HCT116 (cell line): Measurements from ENCODE around the gene IQCF2. TPM values are rescaled to one million over a fixed set of nuclear protein-coding genes. Genes with fewer than 3 reads are reported as not detected.
A peak's percentile ranks its signal among the peaks of the same experiment; 100 is the strongest.

Source experiments
- ATAC-seq: fragments of 200-7000 bp; cut with Tn5 transposase; 2 replicates; pipeline ENCODE4 v1.9.1; 2020; ENCODE audit warnings: mild to moderate bottlenecking, moderate library complexity
- BruUV-seq: library from RNA; stranded (reverse); fragments of 400-500 nt; replicated peaks from 2 replicates; lab custom pipeline; 2021; lab: Mats Ljungman, UMichigan
- CTCF ChIA-PET: fragments of 300-600 bp; sonication (Branson Sonifier 250); formaldehyde crosslinking; loops from one replicate; lab custom pipeline; 2021; ENCODE audit warnings: antibody characterized with exemption; lab: Charles Lee
- POLR2A ChIA-PET: fragments of 300-600, 350-600 bp; sonication (Branson Sonifier 250); formaldehyde crosslinking; loops from one replicate; lab custom pipeline; 2021; ENCODE audit warnings: antibody characterized with exemption; lab: Charles Lee
- RAD21 ChIA-PET, 2 experiments: fragments of 300-600 bp; sonication (Branson Sonifier 250); formaldehyde crosslinking; loops; one replicate each; lab custom pipeline; 2023; ENCODE audit warnings: low total read pairs in 2 of 2; ENCODE audit not compliant: uncharacterized antibody in 2 of 2, unreplicated experiment in 2 of 2, low non-redundant PET in 1 of 2; lab: Charles Lee
- DNase-seq: peaks from one replicate; pipeline ENCODE4 v3.0.0-alpha.2; 2010; ENCODE audit warnings: low read depth, low spot score
- H2AFZ ChIP-seq: fragments of 200-600 bp; shearing (Covaris generic), sonication (generic); 2 replicates; pipeline ENCODE4 v1.6.1; 2017; ENCODE audit warnings: low read depth, mixed run types, mixed read lengths, antibody characterized with exemption, low read length; ENCODE audit not compliant: poor library complexity, severe bottlenecking
- H3K27ac ChIP-seq: 2 replicates; pipeline ENCODE4 v1.5.1; 2012; ENCODE audit warnings: low read depth, low read length
- H3K27me3 ChIP-seq: fragments of 200-600 bp; sonication (generic); 2 replicates; pipeline ENCODE4 v1.6.1; 2016; ENCODE audit warnings: mixed run types, low read length, mixed read lengths; ENCODE audit not compliant: insufficient read depth
- H3K36me3 ChIP-seq, 2 experiments: fragments of 200-500 bp in 1 of 2; fragments of 200-600 bp in 1 of 2; sonication (Bioruptor generic) in 1 of 2; sonication (generic) in 1 of 2; 2 replicates each; pipeline versions ENCODE4 v1.5.1 to v1.6.1; 2014 to 2016; ENCODE audit warnings: low read length in 2 of 2, inconsistent platforms in 1 of 2, mixed read lengths in 1 of 2, mixed run types in 1 of 2; ENCODE audit not compliant: insufficient read depth in 2 of 2, control insufficient read depth in 1 of 2
- H3K4me1 ChIP-seq, 2 experiments: fragments of 200-600 bp in 1 of 2; sonication (generic) in 1 of 2; 2 replicates each; pipeline versions ENCODE4 v1.5.1 to v1.6.1; 2012 to 2017; ENCODE audit warnings: low read length in 2 of 2, inconsistent platforms in 1 of 2, mild to moderate bottlenecking in 1 of 2, mixed read lengths in 1 of 2, mixed run types in 1 of 2, moderate library complexity in 1 of 2; ENCODE audit not compliant: insufficient read depth in 2 of 2, control insufficient read depth in 1 of 2
- H3K4me2 ChIP-seq: fragments of 200-600 bp; sonication (generic); 2 replicates; pipeline ENCODE4 v1.6.1; 2017; ENCODE audit warnings: mixed run types, low read length, mixed read lengths
- H3K4me3 ChIP-seq, 2 experiments: fragments of 200-600 bp in 1 of 2; sonication (generic) in 1 of 2; replicated peaks in 1 of 2; 2 replicates each; pipeline ENCODE4 v1.5.1; 2011 to 2016; ENCODE audit warnings: low read length in 2 of 2, control low read depth in 1 of 2, low read depth in 1 of 2, mild to moderate bottlenecking in 1 of 2, mixed read lengths in 1 of 2, mixed run types in 1 of 2
- H3K79me2 ChIP-seq: fragments of 200-600 bp; sonication (generic); 2 replicates; pipeline ENCODE4 v1.6.1; 2017; ENCODE audit warnings: mild to moderate bottlenecking, mixed run types, low read length, moderate library complexity, mixed read lengths; ENCODE audit not compliant: insufficient read depth
- H3K9ac ChIP-seq: fragments of 200-600 bp; sonication (generic); 2 replicates; pipeline ENCODE4 v1.6.1; 2016; ENCODE audit warnings: low read length, mixed read lengths
- H3K9me2 ChIP-seq: fragments of 200-600 bp; sonication (generic), shearing (Covaris generic); 2 replicates; pipeline ENCODE4 v1.6.1; 2017; ENCODE audit warnings: mixed run types, mild to moderate bottlenecking, moderate library complexity; ENCODE audit not compliant: insufficient read depth
- H3K9me3 ChIP-seq, 2 experiments: fragments of 200-500 bp in 1 of 2; fragments of 200-600 bp in 1 of 2; sonication (Bioruptor generic) in 1 of 2; sonication (generic) in 1 of 2; 2 replicates each; pipeline ENCODE4 v1.6.1; 2014 to 2017; ENCODE audit warnings: low read length in 2 of 2, mixed read lengths in 2 of 2, inconsistent platforms in 1 of 2, low read depth in 1 of 2, mild to moderate bottlenecking in 1 of 2, mixed run types in 1 of 2, moderate library complexity in 1 of 2; ENCODE audit not compliant: control insufficient read depth in 1 of 2, insufficient read depth in 1 of 2
- H4K20me1 ChIP-seq: fragments of 200-600 bp; sonication (generic), shearing (Covaris generic); 2 replicates; pipeline ENCODE4 v1.6.1; 2017; ENCODE audit warnings: mixed run types, mild to moderate bottlenecking, moderate library complexity; ENCODE audit not compliant: insufficient read depth
- ATF3 ChIP-seq: IDR thresholded peaks from 2 replicates; pipeline ENCODE4 v1.6.1; 2012
- CEBPB ChIP-seq: IDR thresholded peaks from 2 replicates; pipeline ENCODE4 v1.6.1; 2012; ENCODE audit warnings: low read depth
- CTCF ChIP-seq, 3 experiments: fragments of 200-600 bp in 1 of 3; sonication (generic) in 1 of 3; IDR thresholded peaks in 2 of 3; conservative IDR thresholded peaks in 1 of 3; 2 replicates each; pipeline ENCODE4 v1.5.1; 2012 to 2017; ENCODE audit warnings: low read depth in 2 of 3, low read length in 2 of 3, antibody characterized with exemption in 1 of 3, borderline replicate concordance in 1 of 3, control low read depth in 1 of 3, mild to moderate bottlenecking in 1 of 3, mixed read lengths in 1 of 3, mixed run types in 1 of 3, moderate library complexity in 1 of 3; ENCODE audit not compliant: insufficient read depth in 1 of 3
- ELF1 ChIP-seq: IDR thresholded peaks from 2 replicates; pipeline ENCODE4 v1.6.1; 2012; ENCODE audit warnings: low read depth, borderline replicate concordance
- EZH2 ChIP-seq: fragments of 200-600 bp; sonication (generic); IDR thresholded peaks from 2 replicates; pipeline ENCODE4 v1.6.1; 2017; ENCODE audit warnings: antibody characterized with exemption, mixed run types
- EZH2phosphoT487 ChIP-seq: fragments of 200-600 bp; IDR thresholded peaks from 2 replicates; pipeline ENCODE4 v1.6.1; 2018; ENCODE audit warnings: antibody characterized with exemption, borderline replicate concordance
- JUND ChIP-seq: IDR thresholded peaks from 2 replicates; pipeline ENCODE4 v1.6.1; 2012
- MAX ChIP-seq: IDR thresholded peaks from 2 replicates; pipeline ENCODE4 v1.6.1; 2012
- POLR2A ChIP-seq: IDR thresholded peaks from 2 replicates; pipeline ENCODE4 v1.7.0; 2011; ENCODE audit warnings: borderline replicate concordance; ENCODE audit not compliant: insufficient read depth, insufficient read length; ENCODE audit errors: extremely low read depth
- RAD21 ChIP-seq: IDR thresholded peaks from 2 replicates; pipeline ENCODE4 v1.6.1; 2012; ENCODE audit warnings: low read depth, mild to moderate bottlenecking
- REST ChIP-seq: IDR thresholded peaks from 2 replicates; pipeline ENCODE4 v1.6.1; 2012; ENCODE audit warnings: low read depth
- SRF ChIP-seq: IDR thresholded peaks from 2 replicates; pipeline ENCODE4 v1.6.1; 2012; ENCODE audit warnings: low read depth
- TCF7L2 ChIP-seq: IDR thresholded peaks from 2 replicates; pipeline ENCODE4 v1.7.0; 2011; ENCODE audit warnings: borderline replicate concordance, inconsistent platforms; ENCODE audit not compliant: insufficient read depth, insufficient read length; ENCODE audit errors: extremely low read depth
- ZFX ChIP-seq: fragments of 450-650 bp; IDR thresholded peaks from 2 replicates; pipeline ENCODE4 v1.6.1; 2017
- intact Hi-C: fragments of 100-400 bp; cut with micrococcal nuclease; formaldehyde crosslinking; loops from 2 replicates; pipeline ENCODE4 v1.10.0; 2022
- total RNA-seq: library from RNA; stranded (reverse); gene quantifications from one replicate; pipeline ENCODE4 v1.2.1, GENCODE V29; 2021; ENCODE audit not compliant: unreplicated experiment

The IQCF2 gene
- total RNA-seq, 1 experiment from 2014 or later: not detected

GRCh38 chr3:51815614-51816013, 45.8 kb upstream of the IQCF2 start:
- TF ChIP-seq CTCF (IDR thresholded peaks at IDR 0.05 in 2 of 3, conservative IDR thresholded peaks at IDR 0.05 in 1 of 3; ENCODE audit: borderline replicate concordance in 1 of 3, insufficient read depth in 1 of 3, low read depth in 2 of 3, low read length in 2 of 3) (no peak), ATF3 (no peak), EZH2 (no peak), SRF (no peak), TCF7L2 (no peak), EZH2phosphoT487 (no peak), POLR2A (no peak), ZFX (no peak), CEBPB (no peak)
- Histone ChIP-seq H3K79me2 (no peaks in the 10 kb centered on the region), H3K9me3 (no peaks in the 10 kb centered on the region), H3K4me2 (peak overlapping the region; percentile 9; the same call in 1 of the 2 replicates), H2AFZ (peak overlapping the region; percentile 6), H3K27ac (no peak overlapping the region), H3K9ac (no peak overlapping the region), H3K36me3 (no peaks in the 10 kb centered on the region), H3K4me3 (no peak overlapping the region), H4K20me1 (no peaks in the 10 kb centered on the region), H3K27me3 (no peaks in the 10 kb centered on the region), H3K4me1 (peaks cover 0 to 8% of the 10 kb centered on the region in 2 experiments; a peak in 2 of 4 replicates), H3K9me2 (no peaks in the 10 kb centered on the region)
- no TSS peak for BruUV-seq
- ChIA-PET POLR2A (no interaction called here), CTCF (no interaction called here), RAD21 (no interaction called here)
- no peak for ATAC-seq
- DNase-seq: no peak
- intact Hi-C loops: no loop called here

GRCh38 chr3:51816723-51817122, 44.7 kb upstream of the IQCF2 start:
- no TSS peak for BruUV-seq
- Histone ChIP-seq H3K4me1 (peaks cover 0 to 17% of the 10 kb centered on the region in 2 experiments; a peak in 2 of 4 replicates), H3K27me3 (no peaks in the 10 kb centered on the region), H3K9me3 (no peaks in the 10 kb centered on the region), H3K4me2 (no peak overlapping the region), H3K9ac (no peak overlapping the region), H3K27ac (no peak overlapping the region), H3K9me2 (no peaks in the 10 kb centered on the region), H4K20me1 (no peaks in the 10 kb centered on the region), H3K79me2 (no peaks in the 10 kb centered on the region), H3K36me3 (no peaks in the 10 kb centered on the region), H2AFZ (no peak overlapping the region), H3K4me3 (no peak overlapping the region)
- ChIA-PET RAD21 (no interaction called here), POLR2A (no interaction called here), CTCF (no interaction called here)
- ATAC-seq (no peak), DNase-seq (no peak)
- intact Hi-C loops: no loop called here
- TF ChIP-seq JUND (no peak), MAX (no peak), ELF1 (no peak), RAD21 (no peak), REST (no peak), POLR2A (no peak), ZFX (no peak), CEBPB (no peak)
